Measurements from ENCODE around the gene KRT83. TPM values are rescaled to one million over a fixed set of nuclear protein-coding genes. Genes with fewer than 3 reads are reported as not detected.

KRT83 gene
- total and polyA plus RNA-seq, 10 of the 15 experiments (the other 5 are each of a cell fraction or from before 2014, with no cell fraction given) = not detected

GRCh38 chr12:52327052-52327829 lies 6.0 kb upstream of the KRT83 start:
- in situ Hi-C loops (cut with MboI) = loop anchor here (10.0 kb wide), 1 partner anchor 172 kb away; no protein-coding TSS in a partner anchor
- FAIRE-seq = peak; percentile 96
- POLR2A ChIA-PET = no interaction called here

More at GRCh38 chr12:52327052-52327829, 6.0 kb upstream of the KRT83 start:
- H3K4me1 ChIP-seq (ENCODE audit: control insufficient read depth, insufficient read depth, low read length) = peaks cover 7% of the 10 kb centered on the region
- BruUV-seq (replicated peaks) = no TSS peak
- TF ChIP-seq RUNX3 (IDR thresholded peaks at IDR 0.05; ENCODE audit: low read length) = peak; percentile 41; the same call in 1 of the 2 replicates
- no peak for TF ChIP-seq CBX5 (IDR thresholded peaks at IDR 0.05; ENCODE audit: low read depth)
- no peak for TF ChIP-seq DPF2 (IDR thresholded peaks at IDR 0.05)
- TF ChIP-seq GATAD2B (conservative IDR thresholded peaks at IDR 0.05; ENCODE audit: low read depth) = no peak
- 0 out of 2 replicates have a peak, but pooled peaks have one; percentile 50 for TF ChIP-seq IRF4 (IDR thresholded peaks at IDR 0.05; ENCODE audit: low read depth, low read length)
- peak; percentile 88 to 100 (median 93) for TF ChIP-seq CTCF (IDR thresholded peaks at IDR 0.05 in 2 of 3, conservative IDR thresholded peaks at IDR 0.05 in 1 of 3; ENCODE audit: control insufficient read depth in 2 of 3, extremely low read depth in 1 of 3, insufficient read depth in 1 of 3, low read depth in 3 of 3, low read length in 3 of 3)
- TF ChIP-seq JUNB (IDR thresholded peaks at IDR 0.05) = 0 out of 2 replicates have a peak, but pooled peaks have one; percentile 37
- peak; percentile 36 for TF ChIP-seq SP1 (IDR thresholded peaks at IDR 0.05; ENCODE audit: low read depth, low read length)
- TF ChIP-seq EP300 (IDR thresholded peaks at IDR 0.05; ENCODE audit: borderline replicate concordance in 1 of 2, control insufficient read depth in 1 of 2, low read depth in 2 of 2, low read length in 2 of 2) = no peak
- peak; percentile 80 for TF ChIP-seq YY1 (IDR thresholded peaks at IDR 0.05; ENCODE audit: low read depth, low read length)
- peak; percentile 92 for TF ChIP-seq SMC3 (IDR thresholded peaks at IDR 0.05; ENCODE audit: borderline replicate concordance, low read length)
- TF ChIP-seq BHLHE40 (IDR thresholded peaks at IDR 0.05; ENCODE audit: borderline replicate concordance in 1 of 2, low read depth in 2 of 2, low read length in 1 of 2) = peak in 1 of 2 experiments; percentile 17; a peak in 1 of 4 replicates
- TF ChIP-seq SMARCA5 (IDR thresholded peaks at IDR 0.05) = peak; percentile 96
- peak; percentile 35; the same call in 1 of the 2 replicates for TF ChIP-seq ATF3 (IDR thresholded peaks at IDR 0.05; ENCODE audit: borderline replicate concordance, extremely low read depth, low read depth, low read length)
- TF ChIP-seq RAD21 (IDR thresholded peaks at IDR 0.05; ENCODE audit: insufficient read depth, low read depth, low read length) = peak; percentile 73
- no peaks in the 10 kb centered on the region for H3K36me3 ChIP-seq (ENCODE audit: control insufficient read depth in 2 of 2, insufficient read depth in 2 of 2, low read length in 1 of 2)
- H3K27me3 ChIP-seq (replicated peaks in 1 of 2; ENCODE audit: control insufficient read depth in 2 of 2, insufficient read depth in 2 of 2, low read length in 1 of 2) = peaks cover 0 to 5% of the 10 kb centered on the region in 2 experiments
- no peaks in the 10 kb centered on the region for H3K9me3 ChIP-seq (replicated peaks; ENCODE audit: control insufficient read depth, insufficient read depth, low read length)
- H3K9ac ChIP-seq (ENCODE audit: control insufficient read depth, insufficient read depth, low read length) = no peak overlapping the region
- no peak overlapping the region for H3K4me2 ChIP-seq (ENCODE audit: control insufficient read depth, insufficient read depth)
- H3K79me2 ChIP-seq (ENCODE audit: control insufficient read depth, insufficient read depth, low read length) = no peaks in the 10 kb centered on the region
- H2AFZ ChIP-seq (ENCODE audit: control insufficient read depth, low read depth, low read length) = no peak overlapping the region
- SMC1A ChIA-PET (ENCODE audit: uncharacterized antibody, unreplicated experiment) = interaction anchor here (1.1 to 2.7 kb wide), 6 partner anchors 14 to 169 kb away, joined by 3 to 13 read pairs (median 4); no protein-coding TSS in a partner anchor
- H3K27ac ChIP-seq (ENCODE audit: control insufficient read depth, insufficient read depth) = no peak overlapping the region
- WGBS (ENCODE audit: insufficient coverage, insufficient replicate concordance, low lambda C conversion rate, missing lambda C conversion rate) = 5% methylated on average over 11 of the region's 11 CpGs
- CTCF ChIA-PET = interaction anchor here (0.6 to 5.1 kb wide), 33 partner anchors 9 to 659 kb away, joined by 3 to 53 read pairs (median 4); no protein-coding TSS in a partner anchor
- H3K4me3 ChIP-seq = no peak overlapping the region
- DNase-seq (ENCODE audit: low read depth, low spot score) (peak; percentile 76), ATAC-seq (peak; percentile 99)
- intact Hi-C loops (cut with micrococcal nuclease; ENCODE audit: unreplicated experiment) = loop anchor here (1.0 to 10.0 kb wide), 3 partner anchors 48 to 170 kb away; no protein-coding TSS in a partner anchor
- RAD21 ChIA-PET (ENCODE audit: unreplicated experiment) = interaction anchor here (0.9 to 1.8 kb wide), 9 partner anchors 12 to 553 kb away, joined by 3 to 8 read pairs (median 3); no protein-coding TSS in a partner anchor
- H4K20me1 ChIP-seq (ENCODE audit: control insufficient read depth, insufficient read depth) = no peaks in the 10 kb centered on the region

Data from GM12878 (cell line).